NOMO-1 treated with dmso at 0.1 percent for 144 hours (cell line): ENCODE results near the gene OR6B3.
"Not testable (repeated sequence)": the region's sequence is repeated elsewhere in the genome, so short reads cannot be mapped to it uniquely, and the experiment has no call there.

ENCODE experiments used
- DNase-seq: peaks from one replicate; lab custom pipeline; 2025; ENCODE audit not compliant: unreplicated experiment; lab: John Stamatoyannopoulos, UW

OR6B3 gene

DNA sequence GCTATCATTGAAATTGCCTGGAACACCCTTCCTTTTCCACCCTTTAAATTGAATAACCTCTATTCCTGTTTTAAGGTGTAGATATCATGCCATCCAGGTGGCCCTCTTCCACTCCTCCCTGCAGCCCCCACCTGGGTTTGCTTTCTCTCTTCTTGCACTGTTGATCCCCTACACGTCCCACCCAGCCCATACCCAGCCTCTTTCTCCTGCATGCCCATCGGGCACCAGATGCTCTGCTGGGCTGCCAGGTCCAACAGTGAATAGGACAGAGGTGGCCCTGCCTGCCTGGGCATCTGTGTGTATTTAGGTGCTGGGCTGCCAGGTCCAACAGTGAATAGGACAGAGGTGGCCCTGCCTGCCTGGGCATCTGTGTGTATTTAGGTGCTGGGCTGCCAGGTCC, 9.2 kb downstream of the OR6B3 start:
- DNase-seq, result not testable (repeated sequence)

DNA sequence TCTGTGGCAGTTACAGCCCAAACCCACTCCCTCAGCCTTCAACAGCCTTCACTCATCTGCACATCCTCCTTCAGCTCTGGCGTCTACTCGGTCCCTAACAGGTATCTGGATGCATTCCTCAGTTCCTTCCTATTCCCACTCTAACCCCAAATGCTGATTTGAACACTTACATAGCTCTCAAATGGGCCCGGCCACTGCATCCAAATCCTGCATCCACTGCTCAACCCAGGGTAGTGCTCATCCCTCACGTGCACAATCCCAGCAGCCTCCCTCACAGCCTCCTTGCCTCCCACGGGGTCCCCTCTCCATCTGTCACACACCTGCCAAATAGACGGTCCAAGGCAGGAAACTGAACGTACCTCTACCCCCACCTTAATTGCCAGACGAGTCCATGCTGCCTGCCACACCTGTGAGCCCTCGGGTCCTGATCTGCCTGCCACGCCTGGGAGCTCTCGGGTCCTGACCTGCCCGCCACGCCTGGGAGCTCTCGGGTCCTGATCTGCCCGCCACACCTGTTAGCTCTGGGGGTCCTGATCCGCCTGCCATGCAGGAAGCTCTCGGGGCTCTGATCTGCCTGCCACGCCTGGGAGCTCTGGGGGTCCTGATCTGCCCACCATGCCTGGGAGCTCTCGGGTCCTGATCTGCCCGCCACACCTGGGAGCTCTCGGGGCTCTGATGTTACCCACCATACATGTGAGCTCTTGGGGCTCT, 9.9 kb downstream of the OR6B3 start:
- DNase-seq, result no peak

DNA sequence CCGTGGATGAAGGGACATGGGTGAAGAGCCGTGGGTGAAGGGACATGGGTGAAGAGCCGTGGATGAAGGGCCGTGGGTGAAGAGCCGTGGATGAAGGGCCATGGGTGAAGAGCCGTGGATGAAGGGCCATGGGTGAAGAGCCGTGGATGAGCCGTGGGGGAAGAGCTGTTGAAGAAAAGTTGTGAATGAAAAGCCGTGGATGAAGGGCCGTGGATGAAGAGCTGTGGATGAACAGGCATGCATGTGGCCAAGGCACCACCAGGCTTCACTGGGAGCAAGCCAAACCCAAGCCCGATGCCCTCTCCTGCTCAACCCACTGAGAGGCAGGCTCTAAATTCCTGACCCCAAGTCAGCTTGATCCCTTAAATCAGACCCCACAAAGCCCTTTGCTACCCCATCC, 10.6 kb downstream of the OR6B3 start:
- DNase-seq, result no peak

DNA sequence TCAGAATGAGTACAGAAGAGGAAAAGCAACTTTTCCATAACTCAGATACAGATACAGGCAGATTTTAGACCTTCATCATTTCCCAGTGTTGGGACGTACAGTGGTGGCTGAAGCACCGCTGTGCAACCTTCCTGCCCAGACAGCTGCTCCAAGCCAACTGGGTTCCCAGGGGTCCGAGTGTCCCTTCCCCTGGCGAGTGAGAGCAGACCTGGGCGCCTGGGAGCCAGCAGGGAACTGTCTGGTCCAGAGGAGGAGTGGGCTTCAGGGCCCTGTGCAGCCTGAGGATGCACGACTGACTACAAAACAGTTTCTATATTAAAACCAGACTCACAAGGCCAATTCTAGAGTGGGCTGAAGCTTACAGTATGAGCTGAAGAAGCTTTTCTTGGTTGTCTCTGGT, 12.0 kb downstream of the OR6B3 start:
- no peak for DNase-seq

DNA sequence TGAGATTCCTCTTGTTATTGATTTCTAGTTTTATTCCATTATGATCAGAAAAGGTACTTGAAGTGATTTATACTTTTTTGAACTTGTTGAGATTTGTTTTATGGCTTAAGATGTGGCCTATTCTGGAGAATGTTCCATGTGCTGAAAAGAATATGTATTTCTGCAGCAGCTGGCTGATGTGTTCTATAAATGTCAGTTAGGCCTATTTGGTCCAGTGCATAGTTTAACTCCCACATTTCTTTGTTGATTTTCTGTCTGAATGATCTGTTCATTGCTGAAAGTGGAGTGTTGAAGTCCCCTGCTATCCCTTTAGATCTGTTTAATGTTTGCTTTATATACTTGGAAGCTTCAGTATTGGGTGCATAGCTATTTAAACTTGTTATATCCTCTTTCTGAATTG, 16.0 kb downstream of the OR6B3 start:
- DNase-seq, result no peak

DNA sequence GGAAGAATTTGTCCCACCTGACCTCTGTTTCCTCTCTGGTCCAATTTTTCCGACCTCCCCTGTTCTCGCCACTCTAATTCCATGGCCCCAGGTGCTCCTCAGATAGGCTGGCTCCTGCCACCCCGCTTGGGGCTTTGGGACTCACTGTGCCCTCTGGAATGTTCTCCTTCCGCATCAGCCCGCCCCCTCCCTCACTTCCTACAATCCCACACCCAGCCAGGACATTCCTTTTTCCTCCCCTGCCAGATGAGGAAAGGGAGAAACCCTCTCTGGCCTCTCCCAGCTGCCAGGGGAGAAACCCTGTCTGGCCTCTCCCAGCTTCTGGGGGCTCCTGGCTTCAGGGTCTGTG, 20.0 kb downstream of the OR6B3 start:
- DNase-seq, result no peak

DNA sequence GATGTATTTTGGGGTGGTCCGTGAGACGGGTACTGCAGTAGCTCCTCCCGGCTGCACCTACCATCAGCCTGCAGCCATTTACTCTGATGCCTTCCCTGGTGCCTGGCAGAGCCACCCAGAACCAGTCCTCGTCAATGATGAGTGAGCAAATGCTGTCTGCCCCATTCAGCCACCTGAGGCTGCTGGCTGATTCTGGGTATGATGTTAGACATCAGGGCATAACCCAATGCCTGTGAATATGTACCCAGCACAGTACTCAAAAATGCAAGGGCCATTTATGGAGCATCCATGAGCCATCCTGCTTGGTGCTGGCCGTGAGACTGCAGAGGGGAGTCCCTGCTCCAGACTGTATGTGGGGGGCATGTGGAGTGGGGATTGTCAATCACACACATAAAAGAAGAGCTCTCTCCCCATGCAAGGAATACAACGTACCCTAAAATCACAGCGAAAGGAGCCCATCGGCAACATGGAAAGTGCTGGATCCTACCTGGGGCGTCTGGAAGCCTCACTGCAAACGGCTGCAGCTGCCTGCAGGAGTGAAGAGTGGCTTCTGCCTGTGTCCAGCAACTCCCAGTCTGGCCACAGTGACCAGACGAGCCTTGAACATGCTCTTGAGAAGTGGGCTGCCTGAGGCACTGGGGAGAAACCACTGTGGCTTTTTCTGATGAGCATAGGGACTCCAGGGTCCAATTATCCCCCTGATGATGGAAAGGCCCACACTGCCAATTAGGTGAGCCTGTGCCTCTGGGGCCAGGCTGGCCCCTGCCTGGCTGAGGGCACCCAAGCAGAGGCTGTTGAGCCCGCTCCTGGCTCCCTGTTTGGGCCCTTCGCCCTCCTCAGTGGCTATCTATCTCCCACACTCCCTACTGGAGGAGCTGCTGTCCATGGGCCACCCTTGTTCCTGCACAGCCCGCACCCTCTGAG, 20.7 kb downstream of the OR6B3 start:
- no peak for DNase-seq

DNA sequence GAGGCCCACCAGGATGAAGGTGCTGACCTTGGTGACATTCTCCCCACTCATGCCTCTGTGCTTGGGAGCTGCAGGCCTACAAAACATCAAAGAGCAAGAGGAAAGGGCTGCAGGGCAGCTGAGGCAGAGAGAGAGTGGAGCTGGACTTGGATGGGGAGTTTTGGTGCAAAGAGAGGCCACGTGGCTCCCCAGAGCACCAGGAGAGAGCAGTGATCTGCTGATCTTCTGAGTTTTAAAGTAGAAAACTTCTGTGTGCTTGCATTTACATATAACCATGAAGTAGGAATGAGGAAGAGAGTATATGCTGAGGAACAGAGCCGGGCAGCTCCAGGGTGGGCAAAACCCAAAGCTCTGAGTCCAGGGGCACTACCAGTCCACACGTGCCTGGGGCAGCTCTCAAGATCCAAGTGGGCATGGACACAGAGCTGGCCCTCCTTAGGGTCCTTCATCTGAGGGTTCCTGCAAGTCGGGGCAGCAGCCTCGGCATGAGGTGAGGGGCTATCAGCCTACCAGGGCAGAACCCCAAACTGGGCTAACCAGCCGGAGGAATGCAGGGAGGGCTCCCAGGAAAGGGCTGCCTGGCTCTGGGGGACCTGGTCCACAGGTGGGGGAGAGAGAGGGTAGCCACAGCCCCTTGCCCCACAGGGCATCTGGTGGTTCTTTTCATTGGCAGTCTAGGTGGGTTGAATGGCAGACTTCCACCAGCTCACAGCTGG, 22.8 kb downstream of the OR6B3 start, which contains the start of gene OR6B2:
OR6B2 (minus strand) TSS at position 51 of the 716 bp plus-strand sequence; CDS start at position 51, 0 bp downstream.
- DNase-seq, result no peak

DNA sequence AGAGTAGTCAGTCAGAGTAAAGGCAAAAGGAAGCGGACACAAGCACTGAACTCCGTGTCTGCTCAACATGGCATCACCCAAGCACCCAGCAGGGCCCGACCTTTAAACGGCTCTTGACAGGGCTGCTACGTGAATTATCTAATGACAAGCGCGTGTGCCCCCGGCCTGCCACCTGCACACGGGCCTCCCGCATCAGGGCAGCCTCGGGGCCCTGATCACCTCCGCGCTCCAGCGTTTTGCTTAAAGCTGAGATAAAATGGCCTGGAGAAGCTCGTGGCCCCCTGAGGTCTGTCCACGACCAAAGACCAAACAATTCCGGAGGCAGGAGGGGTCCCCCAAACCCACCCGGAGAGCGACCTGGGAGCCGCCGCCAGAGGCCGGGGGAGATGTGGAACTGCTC, 28.6 kb downstream of the OR6B3 start:
- DNase-seq, result peak; percentile 5

DNA sequence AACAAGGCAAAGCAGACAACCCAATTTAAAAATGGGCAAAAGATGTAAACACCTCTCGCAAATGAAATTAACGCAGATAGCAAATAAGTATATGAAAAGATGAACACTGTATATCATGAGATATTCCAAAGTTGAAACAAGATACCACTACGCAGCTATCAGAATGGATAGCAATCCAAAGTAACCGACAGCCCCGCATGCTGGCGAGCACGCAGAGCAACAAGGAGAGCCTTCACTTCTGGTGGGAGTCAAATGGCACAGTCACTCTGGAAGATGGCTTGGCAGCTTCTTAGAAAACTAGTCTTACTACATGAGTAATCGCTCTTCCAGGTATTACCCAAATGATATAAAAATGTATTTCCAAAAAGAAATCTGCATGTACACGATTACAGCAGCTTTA, 29.5 kb downstream of the OR6B3 start:
- DNase-seq, result no peak

DNA sequence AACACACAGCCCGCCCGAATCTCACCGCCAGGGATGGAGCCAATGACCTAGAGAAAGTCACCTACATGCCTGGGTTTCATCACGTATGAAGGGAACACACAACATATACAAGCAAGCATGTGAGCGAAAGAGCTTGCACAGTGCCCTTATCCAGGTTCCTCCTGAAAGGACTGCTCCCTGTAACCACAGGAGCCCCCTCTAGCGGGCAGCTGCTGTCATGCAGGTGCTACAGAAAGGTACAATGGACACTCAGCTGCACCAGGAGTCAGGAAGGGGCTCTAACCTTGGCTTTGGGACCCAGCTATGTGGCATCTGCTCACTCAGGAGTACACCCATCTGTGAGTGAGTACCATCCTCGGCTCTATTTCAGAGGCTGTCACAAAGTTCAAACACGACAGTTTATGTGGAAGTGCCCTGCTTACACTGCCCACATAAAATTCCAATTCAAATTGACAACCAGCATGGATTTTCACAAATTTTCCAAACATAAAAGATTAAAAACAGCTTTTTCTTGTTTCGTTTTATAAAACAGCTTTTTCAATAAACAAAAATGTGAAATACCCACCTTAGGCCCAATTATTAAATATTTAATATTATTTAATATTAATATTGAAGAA, 31.7 kb downstream of the OR6B3 start:
- DNase-seq, result peak; percentile 5

DNA sequence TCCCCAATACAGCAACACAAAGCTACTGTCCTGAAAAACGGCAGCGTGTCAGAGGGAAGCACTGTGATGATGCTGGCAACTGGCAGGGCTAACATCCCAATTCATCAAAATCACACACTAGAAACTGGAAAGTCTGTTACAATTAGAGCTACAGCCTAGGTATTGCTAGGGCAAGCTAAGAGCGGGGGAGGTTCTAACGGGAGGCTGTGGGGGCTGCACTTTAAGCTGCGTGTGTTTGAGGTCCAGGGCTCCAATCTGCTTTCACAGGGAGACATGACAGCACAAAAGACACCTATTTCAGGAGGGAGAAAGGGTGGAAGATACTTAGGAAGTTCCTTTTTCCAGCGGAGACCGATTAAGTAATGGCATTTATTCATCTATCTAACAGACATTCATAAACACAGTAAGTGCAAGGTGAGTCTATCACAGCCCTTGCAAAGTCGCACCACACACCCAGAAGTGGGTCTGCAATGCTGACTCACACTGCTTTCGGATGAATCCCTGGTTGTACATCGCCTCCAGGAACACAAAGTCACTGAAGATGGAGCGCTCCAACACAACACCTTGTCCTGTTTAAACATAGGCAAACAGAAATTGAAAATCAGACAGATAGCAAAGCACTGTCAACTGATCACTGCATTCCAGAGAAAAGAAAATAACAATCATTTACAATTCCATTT, 35.1 kb downstream of the OR6B3 start:
- no peak for DNase-seq

DNA sequence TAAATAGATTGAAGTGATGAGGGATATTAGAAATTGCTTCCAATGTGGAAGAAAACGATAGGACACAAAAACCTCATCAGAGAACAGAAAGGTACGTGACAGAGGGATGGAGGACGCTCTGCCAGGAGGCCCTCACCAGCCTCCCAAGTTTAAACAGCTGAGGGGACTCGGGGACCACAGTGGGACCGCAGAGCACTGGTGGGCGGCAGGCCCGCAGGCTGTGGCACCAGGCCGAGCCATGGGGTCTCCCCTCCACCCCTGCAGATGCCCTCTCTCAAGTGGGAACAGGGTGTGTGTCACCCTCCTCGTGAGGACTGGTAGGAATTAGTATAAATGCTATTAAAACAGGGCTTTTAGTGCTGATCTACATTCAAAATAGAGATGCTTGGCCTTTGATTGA, 39.0 kb downstream of the OR6B3 start:
- DNase-seq, result no peak

DNA sequence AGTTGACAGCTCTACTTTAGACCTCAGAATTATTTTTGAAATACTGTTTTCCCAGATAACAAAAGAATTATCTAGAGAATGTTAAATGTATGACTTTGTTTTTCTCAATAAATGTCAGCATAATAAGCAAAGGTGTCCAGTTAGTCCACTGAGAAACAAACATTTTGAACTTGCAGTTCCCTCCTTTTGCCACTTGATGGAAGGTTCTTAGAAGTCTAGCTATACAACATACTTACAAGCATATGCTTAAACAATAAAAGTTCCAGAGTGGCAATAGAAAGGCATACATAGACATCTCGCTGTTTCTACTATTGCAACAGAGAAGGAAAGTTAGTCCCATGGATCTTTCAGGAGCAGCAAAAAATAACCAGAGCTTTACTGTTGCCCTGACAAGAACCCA, 40.0 kb downstream of the OR6B3 start:
- no peak for DNase-seq

DNA sequence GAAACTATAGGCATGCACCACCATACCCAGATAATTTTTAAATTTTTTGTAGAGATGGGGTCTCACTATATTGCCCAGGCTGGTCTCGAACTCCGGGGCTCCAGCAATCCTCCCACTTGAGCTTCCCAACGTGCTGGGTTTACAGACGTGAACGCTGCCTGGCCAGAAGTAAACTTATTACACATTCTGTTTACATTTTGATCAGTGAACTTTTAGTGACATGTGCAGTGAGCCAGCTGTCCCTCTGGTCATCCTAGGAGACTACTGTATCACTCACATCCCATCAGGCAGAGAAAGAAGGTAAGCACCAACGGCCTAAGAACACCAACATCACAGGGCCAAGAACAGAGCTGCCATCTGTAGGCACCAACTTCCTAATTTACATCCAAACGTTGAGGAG, 50.3 kb downstream of the OR6B3 start:
- DNase-seq, result no peak

DNA sequence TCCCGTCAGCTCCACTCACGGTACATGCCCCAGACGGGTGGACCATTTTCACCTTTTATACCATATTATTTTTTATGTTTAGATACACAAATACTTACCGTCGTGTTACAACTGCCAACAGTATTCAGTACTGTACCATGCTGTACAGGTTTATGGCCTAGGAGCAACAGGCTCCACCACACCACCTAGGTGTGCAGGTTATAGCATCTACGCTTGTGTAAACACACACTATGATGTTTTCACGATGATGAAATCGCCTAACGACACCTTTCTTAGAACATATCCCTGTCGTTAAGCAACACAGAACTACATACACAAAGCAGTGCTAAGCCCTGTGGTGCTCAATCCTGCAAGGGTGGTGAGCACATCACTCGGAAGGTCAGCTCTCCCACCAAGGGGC, 52.6 kb downstream of the OR6B3 start:
- DNase-seq, result no peak

DNA sequence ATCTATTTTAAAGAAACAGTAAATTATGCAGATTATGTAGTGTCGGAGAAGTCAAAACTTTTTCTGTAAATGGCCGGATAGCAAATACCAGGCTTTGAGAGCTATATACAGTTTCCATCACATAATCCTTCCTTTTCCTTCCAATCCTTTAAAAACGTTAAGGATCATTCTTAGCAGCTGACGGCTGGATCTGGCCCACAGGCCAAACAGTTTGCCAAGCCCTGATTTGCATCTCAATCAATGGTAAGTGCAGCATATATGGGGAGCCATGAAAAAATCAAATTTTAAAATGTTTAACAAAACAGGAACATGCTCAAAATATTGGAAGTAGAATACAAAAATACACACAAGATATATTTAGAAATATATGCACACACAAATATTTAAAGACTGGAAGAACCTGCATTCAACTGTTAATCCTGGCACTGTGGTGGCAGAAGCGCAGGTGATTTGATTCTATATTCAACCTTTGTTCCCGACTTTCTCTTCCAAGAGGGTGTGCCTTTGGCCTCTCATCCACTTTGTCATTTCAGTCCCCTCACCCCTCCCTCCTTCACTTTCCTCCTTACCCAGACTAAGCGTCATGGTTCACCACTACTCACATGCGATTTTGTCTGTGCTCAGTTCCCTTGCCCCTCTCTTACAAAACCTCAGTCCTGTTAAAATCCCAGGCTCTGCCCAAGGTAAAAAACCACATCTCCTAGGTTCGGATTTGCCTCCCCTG, 55.5 kb downstream of the OR6B3 start:
- no peak for DNase-seq
